IMR-90 (cell line): Measurements from ENCODE around the gene C10orf67. TPM values are rescaled to one million over a fixed set of nuclear protein-coding genes. Genes with fewer than 3 reads are reported as not detected.
A peak's percentile ranks its signal among the peaks of the same experiment; 100 is the strongest.

ENCODE experiments used
- ATAC-seq: fragments of 200-7000 bp; cut with Tn5 transposase; 2 replicates; pipeline ENCODE4 v1.9.1; 2020; ENCODE audit warnings: low read depth, mild to moderate bottlenecking, moderate library complexity
- BruUV-seq: library from RNA; stranded (reverse); fragments of 400-500 nt; replicated peaks from 2 replicates; lab custom pipeline; 2021; lab: Mats Ljungman, UMichigan
- CTCF ChIA-PET: fragments of 300-600 bp; formaldehyde crosslinking; extraction: SDS; loops from one replicate; lab custom pipeline; 2021; ENCODE audit warnings: antibody characterized with exemption; lab: Yijun Ruan, JAX
- POLR2A ChIA-PET: fragments of 300-600 bp; sonication (Branson Sonifier 250); formaldehyde crosslinking; loops from one replicate; lab custom pipeline; 2022; ENCODE audit warnings: antibody characterized with exemption; ENCODE audit not compliant: unreplicated experiment; lab: Charles Lee
- DNase-seq: peaks from one replicate; pipeline ENCODE4 v3.0.0; 2013
- H2AFZ ChIP-seq: replicated peaks from 2 replicates; pipeline ENCODE3; 2013; ENCODE audit warnings: low read length, mild to moderate bottlenecking; ENCODE audit not compliant: poor library complexity
- H2AK5ac ChIP-seq: 2 replicates; pipeline ENCODE4 v1.6.1; 2013; ENCODE audit warnings: low read depth, low read length, inconsistent platforms
- H2AK9ac ChIP-seq: replicated peaks from 2 replicates; pipeline ENCODE3; 2013; ENCODE audit warnings: mild to moderate bottlenecking, low read depth, low read length, moderate library complexity; ENCODE audit not compliant: poor library complexity
- H2BK120ac ChIP-seq: 2 replicates; pipeline ENCODE4 v1.6.1; 2013; ENCODE audit warnings: low read depth, low read length, inconsistent platforms
- H2BK15ac ChIP-seq: 3 replicates; pipeline ENCODE4 v1.6.1; 2013; ENCODE audit warnings: low read depth, low read length, inconsistent platforms
- H2BK20ac ChIP-seq: 2 replicates; pipeline ENCODE4 v1.6.1; 2013; ENCODE audit warnings: low read depth, mild to moderate bottlenecking, inconsistent platforms, low read length, moderate library complexity
- H2BK5ac ChIP-seq: 2 replicates; pipeline ENCODE4 v1.6.1; 2013; ENCODE audit warnings: mild to moderate bottlenecking, low read depth, low read length, inconsistent platforms; ENCODE audit not compliant: poor library complexity, severe bottlenecking
- H3K14ac ChIP-seq: replicated peaks from 2 replicates; pipeline ENCODE4 v1.6.1; 2013; ENCODE audit warnings: low read depth, low read length, inconsistent platforms
- H3K18ac ChIP-seq: 2 replicates; pipeline ENCODE4 v1.6.1; 2013; ENCODE audit warnings: low read depth, low read length, control low read depth
- H3K23ac ChIP-seq: 2 replicates; pipeline ENCODE4 v1.6.1; 2013; ENCODE audit warnings: low read depth, low read length, inconsistent platforms
- H3K27ac ChIP-seq: 2 replicates; pipeline ENCODE4 v1.5.1; 2013; ENCODE audit warnings: mild to moderate bottlenecking, control low read depth, low read length; ENCODE audit not compliant: insufficient read depth
- H3K27me3 ChIP-seq: 2 replicates; pipeline ENCODE4 v1.6.1; 2013; ENCODE audit warnings: low read length; ENCODE audit not compliant: control insufficient read depth, insufficient read depth
- H3K36me3 ChIP-seq: 2 replicates; pipeline ENCODE4 v1.6.1; 2013; ENCODE audit warnings: low read length, mixed read lengths; ENCODE audit not compliant: control insufficient read depth, insufficient read depth
- H3K4ac ChIP-seq: 2 replicates; pipeline ENCODE4 v1.6.1; 2013; ENCODE audit warnings: low read depth, low read length, inconsistent platforms
- H3K4me1 ChIP-seq: 2 replicates; pipeline ENCODE4 v1.6.1; 2013; ENCODE audit warnings: low read length, mixed read lengths; ENCODE audit not compliant: control insufficient read depth, insufficient read depth
- H3K4me2 ChIP-seq: 2 replicates; pipeline ENCODE4 v1.6.1; 2013; ENCODE audit warnings: low read depth, mild to moderate bottlenecking, control low read depth, low read length, moderate library complexity
- H3K4me3 ChIP-seq: 2 replicates; pipeline ENCODE4 v1.5.1; 2013; ENCODE audit warnings: low read depth, mild to moderate bottlenecking, control low read depth, low read length, moderate library complexity; ENCODE audit not compliant: insufficient read depth
- H3K56ac ChIP-seq: 2 replicates; pipeline ENCODE4 v1.6.1; 2013; ENCODE audit warnings: low read length, inconsistent platforms; ENCODE audit not compliant: insufficient read depth; ENCODE audit errors: extremely low read depth
- H3K79me1 ChIP-seq, 2 experiments: 2 replicates each; pipeline ENCODE4 v1.6.1; 2013; ENCODE audit warnings: low read length in 2 of 2, inconsistent platforms in 1 of 2, low read depth in 1 of 2
- H3K9ac ChIP-seq: 2 replicates; pipeline ENCODE4 v1.6.1; 2013; ENCODE audit warnings: low read depth, low read length, control low read depth
- H3K9me1 ChIP-seq: 2 replicates; pipeline ENCODE4 v1.6.1; 2013; ENCODE audit warnings: low read length, inconsistent platforms; ENCODE audit not compliant: insufficient read depth
- H3K9me3 ChIP-seq: 2 replicates; pipeline ENCODE4 v1.6.1; 2013; ENCODE audit warnings: low read length; ENCODE audit not compliant: control insufficient read depth, insufficient read depth
- H4K20me1 ChIP-seq: 2 replicates; pipeline ENCODE4 v1.6.1; 2013; ENCODE audit warnings: low read length, inconsistent platforms; ENCODE audit not compliant: insufficient read depth
- H4K5ac ChIP-seq: 2 replicates; pipeline ENCODE4 v1.6.1; 2013; ENCODE audit warnings: mild to moderate bottlenecking, low read depth, low read length, control low read depth
- H4K8ac ChIP-seq, 2 experiments: 2 replicates each; pipeline ENCODE4 v1.6.1; 2013; ENCODE audit warnings: low read depth in 2 of 2, low read length in 2 of 2, control low read depth in 1 of 2, inconsistent platforms in 1 of 2
- H4K91ac ChIP-seq: 2 replicates; pipeline ENCODE4 v1.6.1; 2013; ENCODE audit warnings: low read depth, low read length, inconsistent platforms; ENCODE audit not compliant: insufficient read depth
- BHLHE40 ChIP-seq: fragments of 150-350 bp; IDR thresholded peaks from 2 replicates; pipeline ENCODE4 v1.6.1; 2016; ENCODE audit warnings: mild to moderate bottlenecking, low read depth, low read length
- CHD1 ChIP-seq: IDR thresholded peaks from 2 replicates; pipeline ENCODE4 v1.6.1; 2012; ENCODE audit warnings: low read depth, low read length, improper control_type of control experiment
- CTCF ChIP-seq: conservative IDR thresholded peaks from 2 replicates; pipeline ENCODE4 v1.5.1; 2012; ENCODE audit warnings: mild to moderate bottlenecking, low read depth, low read length, improper control_type of control experiment
- ELK1 ChIP-seq: fragments of 150-350 bp; IDR thresholded peaks from 2 replicates; pipeline ENCODE4 v1.6.1; 2016; ENCODE audit warnings: low read depth, mild to moderate bottlenecking, low read length, moderate library complexity, borderline replicate concordance
- FOS ChIP-seq: fragments of 150-350 bp; IDR thresholded peaks from 2 replicates; pipeline ENCODE4 v1.6.1; 2016; ENCODE audit warnings: low read depth, low read length
- MAFK ChIP-seq: IDR thresholded peaks from 2 replicates; pipeline ENCODE4 v1.6.1; 2012; ENCODE audit warnings: low read depth, low read length, improper control_type of control experiment
- MAZ ChIP-seq: IDR thresholded peaks from 2 replicates; pipeline ENCODE4 v1.6.1; 2012; ENCODE audit warnings: low read depth, mild to moderate bottlenecking, low read length, improper control_type of control experiment, moderate library complexity, borderline replicate concordance
- MXI1 ChIP-seq: IDR thresholded peaks from 2 replicates; pipeline ENCODE4 v1.6.1; 2012; ENCODE audit warnings: low read depth, mild to moderate bottlenecking, low read length, moderate library complexity, borderline replicate concordance
- NFE2L2 ChIP-seq: fragments of 150-350 bp; IDR thresholded peaks from 2 replicates; pipeline ENCODE4 v1.6.1; 2016; ENCODE audit warnings: low read depth, mild to moderate bottlenecking, low read length
- POLR2A ChIP-seq: IDR thresholded peaks from 2 replicates; pipeline ENCODE4 v1.6.1; 2012; ENCODE audit warnings: mild to moderate bottlenecking, low read depth, low read length
- RAD21 ChIP-seq: IDR thresholded peaks from 2 replicates; pipeline ENCODE4 v1.6.1; 2012; ENCODE audit warnings: low read length, improper control_type of control experiment
- RCOR1 ChIP-seq: IDR thresholded peaks from 2 replicates; pipeline ENCODE4 v1.6.1; 2012; ENCODE audit warnings: mild to moderate bottlenecking, low read length, improper control_type of control experiment; ENCODE audit not compliant: insufficient replicate concordance
- RFX5 ChIP-seq: IDR thresholded peaks from 2 replicates; pipeline ENCODE4 v1.8.0; 2012; ENCODE audit warnings: low read depth, mild to moderate bottlenecking, low read length, moderate library complexity
- SMC3 ChIP-seq: fragments of 150-350 bp; IDR thresholded peaks from 2 replicates; pipeline ENCODE4 v1.6.1; 2016; ENCODE audit warnings: low read depth, mild to moderate bottlenecking, antibody characterized with exemption, low read length, moderate library complexity
- WGBS, 2 experiments: methylation state at CpG; one replicate each; pipeline versions ENCODE4 v1.1.5 to v1.1.7; 2013; ENCODE audit warnings: missing lambda C conversion rate in 2 of 2; ENCODE audit not compliant: insufficient read length in 1 of 2; ENCODE audit errors: extremely low coverage in 2 of 2; 5-methylcytosine and 5-hydroxymethylcytosine counted together
- dilution Hi-C: fragments of 300-500 bp; cut with HindIII; formaldehyde crosslinking; loops from one replicate; pipeline ENCODE4 v1.14.3; 2018; ENCODE audit warnings: low sequenced_read_pairs; ENCODE audit not compliant: unreplicated experiment
- in situ Hi-C: fragments of 300-500 bp; cut with MboI; formaldehyde crosslinking; loops from 3 replicates; pipeline ENCODE4 v1.14.3; 2019; ENCODE audit warnings: low sequenced_read_pairs, inconsistent platforms, mixed read lengths
- intact Hi-C: fragments of 100-400 bp; cut with micrococcal nuclease; formaldehyde crosslinking; loops from 2 replicates; pipeline ENCODE4 v1.10.0; 2022
- polyA plus RNA-seq, 3 experiments: library from polyadenylated mRNA; depleted of rRNA; stranded (reverse); fragments of >200 nt; gene quantifications; 2 replicates each; pipeline ENCODE4 v1.2.3, GENCODE V29; 2012; ENCODE audit warnings: low replicate concordance in 1 of 3
- total RNA-seq: library from RNA; depleted of rRNA; stranded (reverse); fragments of >200 nt; gene quantifications from 2 replicates; pipeline ENCODE4 v1.2.3, GENCODE V29; 2012

Gene C10orf67
- total and polyA plus RNA-seq, 2 of the 4 experiments (the other 2 are of a cell fraction), result 0.15 to 0.18 TPM

GRCh38 chr10:23314835-23315239 lies 29.8 kb downstream of the C10orf67 start:
- DNase-seq, result peak; percentile 88
- Histone ChIP-seq H2BK15ac (no peak overlapping the region), H3K4ac (no peak overlapping the region), H3K23ac (no peak overlapping the region), H2BK20ac (no peak overlapping the region), H3K9ac (no peak overlapping the region), H3K27ac (no peak overlapping the region), H2BK120ac (no peak overlapping the region), H4K20me1 (no peaks in the 10 kb centered on the region), H3K9me3 (peaks cover 4% of the 10 kb centered on the region; the same call in 1 of the 2 replicates), H2AFZ (no peak overlapping the region), H4K5ac (no peak overlapping the region), H3K9me1 (no peaks in the 10 kb centered on the region), H2AK5ac (no peak overlapping the region), H3K79me1 (no peaks in the 10 kb centered on the region), H3K4me2 (no peak overlapping the region), H3K36me3 (no peaks in the 10 kb centered on the region), H3K4me3 (no peak overlapping the region), H3K4me1 (peaks cover 6% of the 10 kb centered on the region; the same call in 1 of the 2 replicates), H3K18ac (no peak overlapping the region), H2BK5ac (no peak overlapping the region), H4K8ac (no peak overlapping the region), H2AK9ac (no peak overlapping the region), H3K14ac (no peak overlapping the region), H3K27me3 (no peaks in the 10 kb centered on the region; the same call in 1 of the 2 replicates), H4K91ac (no peak overlapping the region), H3K56ac (no peak overlapping the region)
- in situ Hi-C loops, result loop anchor here (5.0 to 25.0 kb wide), 3 partner anchors 217 to 1197 kb away; no protein-coding TSS in a partner anchor
- intact Hi-C loops, result loop anchor here (1.0 kb wide), 3 partner anchors 210 to 388 kb away; no protein-coding TSS in a partner anchor
- CTCF ChIA-PET, result interaction anchor here (0.6 to 1.6 kb wide), 12 partner anchors 30 to 389 kb away, joined by 3 to 15 read pairs (median 4); partner anchors contain the start of gene C10orf67
- TF ChIP-seq CTCF, result peak; percentile 80
- no peak for TF ChIP-seq FOS
- peak; percentile 91 for TF ChIP-seq SMC3
- no peak for TF ChIP-seq ELK1
- no peak for TF ChIP-seq RCOR1
- no peak for TF ChIP-seq BHLHE40
- no peak for TF ChIP-seq MAZ
- no peak for TF ChIP-seq MAFK
- no peak for TF ChIP-seq MXI1
- TF ChIP-seq POLR2A, result no peak
- TF ChIP-seq CHD1, result no peak
- TF ChIP-seq RFX5, result no peak
- TF ChIP-seq NFE2L2, result no peak
- TF ChIP-seq RAD21, result peak; percentile 87
- dilution Hi-C loops, result no loop called here
- POLR2A ChIA-PET, result no interaction called here
- WGBS, 2 experiments, result no CpG with 5 or more reads among the region's 3 CpGs
- no TSS peak for BruUV-seq
- peak; percentile 76 for ATAC-seq
